Nephron progenitor cell (in vitro differentiated cells): Measurements from ENCODE around the gene PRKG2.

Experiments
- DNase-seq: peaks from one replicate; pipeline ENCODE4 v3.0.0; 2021
- H3K27ac Mint-ChIP-seq: 2 replicates; pipeline ENCODE4 v1.8.0; 2021; ENCODE audit warnings: mild to moderate bottlenecking, moderate library complexity, mixed read lengths
- H3K27me3 Mint-ChIP-seq: 2 replicates; pipeline ENCODE4 v1.8.0; 2021; ENCODE audit warnings: mild to moderate bottlenecking, low read depth, mixed read lengths; ENCODE audit not compliant: poor library complexity
- H3K36me3 Mint-ChIP-seq: 2 replicates; pipeline ENCODE4 v1.8.0; 2021; ENCODE audit warnings: low read depth, mixed read lengths
- H3K4me1 Mint-ChIP-seq: 2 replicates; pipeline ENCODE4 v1.8.0; 2021; ENCODE audit warnings: mixed read lengths
- H3K4me3 Mint-ChIP-seq: 2 replicates; pipeline ENCODE4 v1.8.0; 2021; ENCODE audit warnings: mild to moderate bottlenecking, moderate library complexity, mixed read lengths
- H3K9me3 Mint-ChIP-seq: 2 replicates; pipeline ENCODE4 v1.8.0; 2021; ENCODE audit warnings: mild to moderate bottlenecking, moderate library complexity, mixed read lengths
- CTCF ChIP-seq: fragments of 200-600 bp; sonication (generic); IDR thresholded peaks from 2 replicates; pipeline ENCODE4 v1.5.0; 2021; ENCODE audit warnings: antibody characterized with exemption

Gene PRKG2

GRCh38 chr4:81060587-81061343 lies 154.3 kb downstream of the PRKG2 start:
- Mint-ChIP-seq H3K4me1 (no peaks in the 10 kb centered on the region), H3K9me3 (no peaks in the 10 kb centered on the region), H3K36me3 (no peaks in the 10 kb centered on the region), H3K4me3 (no peak overlapping the region), H3K27me3 (peaks cover 8% of the 10 kb centered on the region), H3K27ac (no peak overlapping the region)
- no peak for TF ChIP-seq CTCF
- DNase-seq = no peak

DNA sequence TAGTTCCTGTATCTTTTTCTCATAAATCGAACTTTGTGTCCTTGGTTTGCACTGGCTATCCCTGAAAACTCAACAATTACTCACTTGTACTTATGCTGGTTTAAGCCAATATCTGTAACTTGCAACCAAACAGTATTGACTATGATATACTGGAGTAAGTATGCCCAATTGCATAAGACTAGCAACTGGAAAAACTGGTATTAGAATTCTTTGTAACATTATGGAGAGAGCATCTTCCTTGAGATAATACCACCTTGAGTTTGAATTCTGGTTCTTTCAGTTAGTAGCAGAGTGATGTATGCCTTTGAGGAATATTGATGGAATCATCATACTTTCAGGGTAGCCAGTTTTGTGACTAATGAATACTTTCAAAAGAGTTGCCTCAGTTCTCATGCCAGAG lies 156.4 kb downstream of the PRKG2 start:
- no peak for DNase-seq
- no peaks in the 10 kb centered on the region for H3K9me3 Mint-ChIP-seq
- H3K27me3 Mint-ChIP-seq = peaks cover 3% of the 10 kb centered on the region
- no peak overlapping the region for H3K27ac Mint-ChIP-seq
- H3K36me3 Mint-ChIP-seq = no peaks in the 10 kb centered on the region
- no peaks in the 10 kb centered on the region for H3K4me1 Mint-ChIP-seq
- no peak for TF ChIP-seq CTCF
- H3K4me3 Mint-ChIP-seq = no peak overlapping the region

DNA sequence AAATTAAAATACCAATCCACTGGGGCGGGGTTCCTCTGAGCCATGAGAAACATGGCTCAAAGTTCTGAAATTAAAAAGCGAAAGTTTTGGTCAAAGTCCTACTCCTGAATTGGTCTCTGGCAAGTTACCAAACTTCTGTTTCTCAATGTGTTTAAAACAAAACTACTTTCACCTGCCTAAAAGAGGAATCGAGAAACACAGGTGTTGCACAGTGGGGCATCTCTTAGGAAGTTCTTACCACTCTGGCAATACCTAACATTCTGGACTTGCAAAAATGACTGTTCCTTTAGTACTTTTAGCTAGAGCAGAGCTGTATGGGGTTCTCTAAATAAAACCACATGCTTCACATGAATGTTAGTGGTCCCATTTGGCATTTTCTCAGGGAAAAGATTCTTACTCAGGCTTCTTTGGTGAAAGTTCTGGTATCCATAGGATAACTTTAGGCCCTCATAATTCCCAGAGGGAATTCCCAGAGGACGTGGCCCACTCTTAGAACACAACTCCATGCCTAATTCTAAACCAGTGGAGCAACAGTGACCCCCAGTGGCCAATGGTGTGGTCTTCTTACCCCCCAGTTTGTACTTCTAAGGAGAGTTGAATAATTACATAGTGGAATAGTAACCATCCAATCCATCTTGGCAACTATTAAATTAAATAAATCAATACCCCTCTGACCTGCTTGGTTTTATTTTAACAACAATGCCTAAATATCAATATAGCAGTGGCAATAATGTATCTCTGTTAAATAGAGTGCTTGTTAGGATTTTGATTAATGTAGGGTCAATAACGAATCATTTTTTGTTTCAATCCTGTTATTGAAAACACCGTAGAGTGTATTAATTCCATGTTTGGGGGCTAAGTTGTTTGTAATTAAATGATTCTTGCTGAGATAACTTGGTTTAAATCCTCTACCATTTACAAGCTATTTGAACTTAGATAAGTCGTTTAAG lies 162.6 kb downstream of the PRKG2 start:
- H3K4me1 Mint-ChIP-seq = no peaks in the 10 kb centered on the region
- no peaks in the 10 kb centered on the region for H3K9me3 Mint-ChIP-seq
- no peak overlapping the region for H3K4me3 Mint-ChIP-seq
- H3K27me3 Mint-ChIP-seq = no peaks in the 10 kb centered on the region
- TF ChIP-seq CTCF = peak; percentile 92
- no peak overlapping the region for H3K27ac Mint-ChIP-seq
- peak; percentile 85 for DNase-seq
- no peaks in the 10 kb centered on the region for H3K36me3 Mint-ChIP-seq

DNA sequence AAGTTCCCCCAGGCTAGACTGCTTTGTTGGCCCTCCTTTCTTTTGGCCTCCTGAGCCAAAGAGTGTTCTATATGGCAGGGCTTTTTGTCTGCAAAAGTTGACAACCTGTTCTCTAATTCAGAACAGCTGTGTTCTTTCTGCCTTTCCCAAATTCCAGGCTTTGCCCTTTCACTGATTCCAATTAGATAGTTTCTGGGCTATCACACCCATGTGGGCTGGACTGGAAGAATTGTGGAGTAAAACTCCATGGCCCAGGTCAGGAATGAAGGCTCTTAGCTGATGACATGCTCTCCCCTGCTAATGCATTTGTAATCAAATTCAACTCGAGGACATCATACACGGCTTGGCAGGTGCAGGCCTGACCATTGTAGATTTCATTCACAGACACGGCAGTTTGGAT lies 165.1 kb downstream of the PRKG2 start:
- DNase-seq = no peak
- Mint-ChIP-seq H3K36me3 (no peaks in the 10 kb centered on the region), H3K4me1 (no peaks in the 10 kb centered on the region), H3K9me3 (no peaks in the 10 kb centered on the region), H3K4me3 (no peak overlapping the region), H3K27me3 (peaks cover 8% of the 10 kb centered on the region), H3K27ac (no peak overlapping the region)
- no peak for TF ChIP-seq CTCF

- Mint-ChIP-seq H3K27me3 (peaks cover 8% of the 10 kb centered on the region), H3K36me3 (no peaks in the 10 kb centered on the region), H3K9me3 (no peaks in the 10 kb centered on the region), H3K4me3 (no peak overlapping the region), H3K27ac (no peak overlapping the region), H3K4me1 (no peaks in the 10 kb centered on the region)
- no peak for DNase-seq
- no peak for TF ChIP-seq CTCF
Observed at GRCh38 chr4:81049330-81049729, 165.7 kb downstream of the PRKG2 start.
